ENCODE data around the gene KCNQ1. TPM values are rescaled to one million over a fixed set of nuclear protein-coding genes. Genes with fewer than 3 reads are reported as not detected.

The KCNQ1 gene
- total RNA-seq, 1 donor from 2014 or later = 0.86 TPM

DNA sequence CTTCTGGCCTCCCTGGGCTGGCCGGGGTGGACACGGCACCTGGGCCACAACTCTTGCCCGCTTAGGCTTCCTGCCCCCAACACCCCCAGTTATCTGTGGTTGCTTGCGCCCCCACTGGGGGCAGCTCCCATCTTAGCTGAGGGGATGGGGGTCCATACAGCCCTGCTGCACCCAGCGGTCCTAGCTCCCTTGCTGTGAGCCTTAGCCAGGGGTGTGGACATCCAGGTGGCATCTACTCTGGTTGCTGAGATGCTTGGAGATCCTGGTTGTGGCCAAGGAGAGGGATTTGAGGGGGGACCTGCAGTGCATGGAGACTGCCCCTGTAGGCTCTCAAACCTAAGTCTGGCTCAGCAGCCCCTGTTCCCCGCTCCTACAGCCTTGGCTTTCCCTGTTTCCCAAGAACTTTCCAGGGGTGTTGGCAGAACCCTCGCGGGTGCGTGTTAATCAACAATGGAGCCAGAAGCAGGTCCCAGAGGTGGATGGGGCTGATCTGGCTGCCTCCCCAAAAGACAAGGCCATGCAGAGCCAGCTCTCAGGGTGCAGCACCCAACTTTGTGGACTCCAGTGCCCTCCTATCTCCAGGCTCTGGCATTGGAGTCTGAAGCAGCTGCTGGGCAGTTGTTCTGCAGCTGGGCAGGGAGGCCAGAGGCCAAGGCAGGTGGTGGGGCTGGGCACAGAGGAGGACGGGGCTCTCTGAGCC, 3.3 kb downstream of the KCNQ1 start:
- no peak overlapping the region for H3K27ac Mint-ChIP-seq (ENCODE audit: unreplicated experiment)
- H3K9me3 Mint-ChIP-seq = no peaks in the 10 kb centered on the region
- peaks cover 60% of the 10 kb centered on the region for H3K27me3 Mint-ChIP-seq (ENCODE audit: low read depth)
- no peak overlapping the region for H3K4me3 Mint-ChIP-seq
- H3K36me3 Mint-ChIP-seq (ENCODE audit: low read depth) = no peaks in the 10 kb centered on the region
- H3K4me1 Mint-ChIP-seq = no peaks in the 10 kb centered on the region
- TF ChIP-seq, protein P1, sequence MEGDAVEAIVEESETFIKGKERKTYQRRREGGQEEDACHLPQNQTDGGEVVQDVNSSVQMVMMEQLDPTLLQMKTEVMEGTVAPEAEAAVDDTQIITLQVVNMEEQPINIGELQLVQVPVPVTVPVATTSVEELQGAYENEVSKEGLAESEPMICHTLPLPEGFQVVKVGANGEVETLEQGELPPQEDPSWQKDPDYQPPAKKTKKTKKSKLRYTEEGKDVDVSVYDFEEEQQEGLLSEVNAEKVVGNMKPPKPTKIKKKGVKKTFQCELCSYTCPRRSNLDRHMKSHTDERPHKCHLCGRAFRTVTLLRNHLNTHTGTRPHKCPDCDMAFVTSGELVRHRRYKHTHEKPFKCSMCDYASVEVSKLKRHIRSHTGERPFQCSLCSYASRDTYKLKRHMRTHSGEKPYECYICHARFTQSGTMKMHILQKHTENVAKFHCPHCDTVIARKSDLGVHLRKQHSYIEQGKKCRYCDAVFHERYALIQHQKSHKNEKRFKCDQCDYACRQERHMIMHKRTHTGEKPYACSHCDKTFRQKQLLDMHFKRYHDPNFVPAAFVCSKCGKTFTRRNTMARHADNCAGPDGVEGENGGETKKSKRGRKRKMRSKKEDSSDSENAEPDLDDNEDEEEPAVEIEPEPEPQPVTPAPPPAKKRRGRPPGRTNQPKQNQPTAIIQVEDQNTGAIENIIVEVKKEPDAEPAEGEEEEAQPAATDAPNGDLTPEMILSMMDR (conservative IDR thresholded peaks at IDR 0.05) = no peak
- DNase-seq (ENCODE audit: low read depth, low spot score) = no peak

DNA sequence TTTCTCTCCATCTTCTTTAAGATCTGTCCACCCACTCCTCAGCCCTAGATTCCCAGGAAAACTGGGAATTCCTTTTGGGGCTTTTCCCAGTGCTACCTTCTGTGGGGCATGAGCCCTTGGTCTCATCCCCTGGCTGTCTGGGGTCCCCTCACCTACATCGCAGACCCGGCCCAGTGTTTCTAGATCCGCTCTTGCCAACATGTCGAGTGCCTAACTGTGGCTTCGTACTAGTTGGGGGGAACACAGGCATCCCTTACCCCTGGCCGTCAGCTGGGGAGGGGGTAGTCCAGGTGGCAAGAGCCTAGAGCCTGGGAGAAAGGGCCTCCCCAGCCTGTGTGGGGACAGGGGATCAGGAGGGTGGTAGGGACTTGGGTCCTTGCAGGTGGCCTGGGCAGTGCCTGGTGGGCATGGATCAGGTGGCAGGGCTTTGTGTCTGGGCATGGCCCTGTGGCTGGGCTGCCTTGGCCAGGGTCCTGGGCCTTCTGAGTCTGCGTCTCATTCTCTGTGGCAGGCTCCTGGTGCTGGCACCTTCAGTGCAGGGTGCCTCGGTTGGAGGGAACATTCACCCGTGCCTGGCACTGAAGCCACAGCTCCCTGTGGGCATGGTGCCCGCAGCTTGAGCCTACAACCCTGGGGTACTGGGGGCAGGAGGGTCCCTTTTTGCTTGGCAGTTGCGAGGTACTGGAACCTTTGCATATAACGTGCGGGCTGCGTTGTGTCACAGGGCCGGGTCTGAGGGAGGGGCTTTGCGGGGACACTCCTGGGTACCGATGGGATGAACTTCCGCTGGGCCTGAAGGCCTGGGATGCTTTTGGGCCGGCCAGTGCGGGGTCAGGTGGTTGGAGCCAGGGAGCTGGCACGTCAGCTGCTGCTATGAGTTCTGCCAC, 4.1 kb downstream of the KCNQ1 start:
- Mint-ChIP-seq H3K4me1 (no peaks in the 10 kb centered on the region), H3K27ac (ENCODE audit: unreplicated experiment) (no peak overlapping the region), H3K36me3 (ENCODE audit: low read depth) (no peaks in the 10 kb centered on the region), H3K9me3 (no peaks in the 10 kb centered on the region), H3K27me3 (ENCODE audit: low read depth) (peaks cover 57% of the 10 kb centered on the region), H3K4me3 (no peak overlapping the region)
- TF ChIP-seq, protein P1 (conservative IDR thresholded peaks at IDR 0.05) = no peak
- DNase-seq (ENCODE audit: low read depth, low spot score) = no peak

DNA sequence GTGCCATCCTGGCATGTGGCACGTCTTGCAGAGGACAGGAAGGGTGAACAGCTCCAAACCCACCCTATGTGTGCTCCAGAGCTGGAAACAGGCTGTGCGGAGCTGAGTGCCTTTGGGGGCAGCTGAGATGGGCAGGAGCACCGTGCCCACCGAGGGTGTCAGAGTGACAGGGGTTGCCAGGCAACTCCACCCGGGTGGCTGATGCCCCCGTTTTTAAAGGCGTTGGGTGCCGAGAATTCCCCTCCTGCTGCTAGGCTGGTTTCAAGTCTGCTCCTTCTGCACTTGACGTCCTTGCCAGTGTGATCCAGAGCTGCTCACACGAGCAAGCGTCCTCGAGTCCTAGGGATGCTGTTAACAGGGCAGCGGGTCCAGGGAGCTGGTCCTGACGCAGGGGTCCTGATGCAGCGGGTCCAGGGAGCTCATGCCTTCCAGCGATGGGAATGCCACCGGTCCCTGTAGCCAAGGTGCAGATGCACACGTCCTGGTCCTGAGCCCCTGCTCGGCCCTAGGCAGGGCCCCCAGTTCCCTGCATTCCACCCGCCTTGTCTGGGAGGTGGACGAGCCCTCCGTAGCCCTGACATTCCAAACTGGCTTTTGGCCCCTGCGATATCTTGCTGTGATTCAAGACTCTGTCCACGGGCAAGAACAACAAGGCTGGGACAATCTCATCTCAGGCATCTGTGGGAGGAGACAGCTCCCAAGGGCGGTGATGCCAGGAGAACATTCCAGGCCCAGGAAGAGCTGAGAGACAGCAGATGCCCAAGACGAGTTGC, 4.9 kb downstream of the KCNQ1 start:
- DNase-seq (ENCODE audit: low read depth, low spot score) = no peak
- Mint-ChIP-seq H3K4me1 (no peaks in the 10 kb centered on the region), H3K27me3 (ENCODE audit: low read depth) (peaks cover 61% of the 10 kb centered on the region), H3K9me3 (no peaks in the 10 kb centered on the region), H3K27ac (ENCODE audit: unreplicated experiment) (no peak overlapping the region), H3K36me3 (ENCODE audit: low read depth) (no peaks in the 10 kb centered on the region), H3K4me3 (no peak overlapping the region)
- TF ChIP-seq, protein P1 (conservative IDR thresholded peaks at IDR 0.05) = no peak

DNA sequence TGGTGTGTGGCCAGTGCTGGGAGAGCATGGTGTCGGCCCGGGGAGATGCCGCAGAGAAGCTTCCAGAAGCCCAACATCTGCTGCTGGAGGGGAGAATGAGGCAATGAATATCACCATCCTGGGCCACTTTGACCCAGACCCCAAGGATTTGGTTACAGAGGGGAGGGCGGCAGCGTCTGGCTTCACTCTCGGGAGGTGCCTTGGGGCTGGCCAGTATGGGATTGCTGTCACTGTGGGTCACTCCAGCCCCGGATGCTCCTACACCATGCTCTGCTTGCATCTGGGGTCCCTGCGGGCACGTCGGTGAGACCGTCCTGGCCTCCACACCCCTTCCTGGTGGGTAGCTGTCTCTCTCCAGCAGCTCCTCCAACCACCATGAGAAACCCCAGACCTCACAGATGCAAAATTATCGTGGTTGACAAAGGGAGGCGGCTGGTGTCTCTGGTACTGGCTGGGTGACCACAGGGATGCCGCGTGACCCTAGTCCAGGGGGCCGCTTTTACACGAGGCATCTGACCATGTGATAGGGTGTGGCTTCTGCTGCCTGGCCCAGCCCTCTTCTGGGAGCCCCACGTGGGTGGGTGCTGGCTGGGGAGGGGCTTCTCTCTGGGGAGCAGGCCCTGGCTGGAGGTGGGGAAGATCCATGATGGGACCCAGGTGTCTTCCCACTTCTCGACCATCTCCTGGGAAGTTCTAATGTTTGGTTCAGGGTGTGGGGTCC, 5.7 kb downstream of the KCNQ1 start:
- H3K9me3 Mint-ChIP-seq = no peaks in the 10 kb centered on the region
- no peaks in the 10 kb centered on the region for H3K4me1 Mint-ChIP-seq
- H3K4me3 Mint-ChIP-seq = no peak overlapping the region
- TF ChIP-seq, protein P1 (conservative IDR thresholded peaks at IDR 0.05) = no peak
- H3K27ac Mint-ChIP-seq (ENCODE audit: unreplicated experiment) = no peak overlapping the region
- no peaks in the 10 kb centered on the region for H3K36me3 Mint-ChIP-seq (ENCODE audit: low read depth)
- no peak for DNase-seq (ENCODE audit: low read depth, low spot score)
- peaks cover 63% of the 10 kb centered on the region for H3K27me3 Mint-ChIP-seq (ENCODE audit: low read depth)

DNA sequence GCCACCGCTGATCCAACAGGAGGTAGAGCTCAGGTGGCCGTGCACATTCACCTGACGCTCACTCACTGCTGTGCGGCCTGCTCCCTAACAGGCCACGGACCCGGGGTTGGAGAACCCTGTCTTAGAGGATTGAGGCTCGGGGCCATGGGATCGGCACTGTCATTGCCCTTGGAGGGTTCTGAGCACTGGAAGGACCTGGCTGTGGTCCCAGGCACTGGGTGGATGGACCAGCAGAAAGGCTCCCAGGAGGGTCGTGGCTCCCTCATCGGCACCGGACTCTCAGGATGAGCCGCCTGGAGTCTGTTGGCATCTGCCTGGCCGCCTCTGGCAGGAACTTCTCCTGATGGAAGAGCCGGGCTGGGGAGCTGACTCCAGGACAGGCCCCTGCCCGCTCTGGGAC, 6.5 kb downstream of the KCNQ1 start:
- no peak overlapping the region for H3K4me3 Mint-ChIP-seq
- H3K9me3 Mint-ChIP-seq = no peaks in the 10 kb centered on the region
- H3K27me3 Mint-ChIP-seq (ENCODE audit: low read depth) = peaks cover 58% of the 10 kb centered on the region
- no peak for DNase-seq (ENCODE audit: low read depth, low spot score)
- TF ChIP-seq, protein P1 (conservative IDR thresholded peaks at IDR 0.05) = no peak
- H3K4me1 Mint-ChIP-seq = no peaks in the 10 kb centered on the region
- no peak overlapping the region for H3K27ac Mint-ChIP-seq (ENCODE audit: unreplicated experiment)
- H3K36me3 Mint-ChIP-seq (ENCODE audit: low read depth) = no peaks in the 10 kb centered on the region
